SKM-1 treated with dmso at 0.1 percent for 144 hours (cell line): ENCODE results near the gene ARHGEF4.

Experiments
- DNase-seq: peaks from one replicate; lab custom pipeline; 2025; ENCODE audit not compliant: unreplicated experiment; lab: John Stamatoyannopoulos, UW

ARHGEF4 gene

GRCh38 chr2:130915149-130915548 lies 78.4 kb downstream of the ARHGEF4 start:
- DNase-seq: no peak

DNA sequence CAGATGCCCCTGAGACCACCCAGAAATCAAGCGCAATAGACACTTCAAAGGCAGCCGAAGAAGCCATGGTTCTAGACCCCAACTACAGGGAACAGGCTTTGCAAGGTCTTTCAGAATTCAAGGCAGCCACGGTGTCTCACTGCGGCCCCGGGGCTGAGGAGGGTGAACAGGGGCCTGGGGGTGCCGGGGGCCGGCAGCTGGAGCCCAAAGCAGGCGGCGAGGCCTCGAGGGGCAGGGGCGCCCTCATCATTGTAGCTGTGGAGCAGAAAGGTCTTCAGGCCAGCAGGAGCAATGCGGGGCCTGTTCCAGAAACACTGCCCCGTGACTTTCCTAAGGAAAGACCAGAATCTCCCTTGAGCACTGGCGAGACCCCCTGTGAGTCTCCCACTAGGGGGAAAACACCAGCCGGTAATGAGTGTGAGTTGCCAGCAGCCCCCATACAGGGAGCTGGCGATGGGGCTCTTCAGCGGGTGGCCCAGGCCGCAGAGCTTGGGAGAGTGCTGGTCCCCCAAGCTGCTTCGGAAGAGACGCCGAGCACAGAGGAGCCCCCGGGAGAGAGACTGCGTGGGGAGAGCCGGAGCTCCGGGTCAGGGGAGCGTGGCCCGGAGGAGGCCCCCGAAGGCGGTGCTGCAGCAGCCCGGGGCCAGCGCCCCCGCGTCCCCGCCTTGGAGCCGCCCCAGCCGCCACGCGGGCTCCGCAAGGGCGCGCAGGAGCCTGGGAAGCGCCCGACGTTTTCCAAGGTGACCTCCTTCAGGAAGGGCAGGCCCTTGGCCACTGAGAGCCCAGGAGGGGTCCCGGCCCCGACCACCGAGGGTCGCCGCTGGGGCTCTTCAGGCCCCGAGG lies 79.1 kb downstream of the ARHGEF4 start:
- DNase-seq: no peak

DNA sequence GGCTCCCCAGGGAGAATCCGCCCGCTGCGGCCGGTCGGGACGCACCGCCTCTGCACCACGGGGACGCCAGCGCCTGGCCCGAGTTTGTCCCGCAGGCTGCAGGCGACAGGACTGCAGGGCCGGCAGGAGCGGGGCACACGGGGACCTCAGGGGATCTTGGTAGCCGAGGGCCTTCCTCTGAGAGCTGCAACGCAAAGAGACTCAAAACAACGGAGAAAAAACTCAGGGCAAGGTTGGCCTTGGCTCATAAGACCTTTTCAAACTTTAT lies 79.7 kb downstream of the ARHGEF4 start:
- DNase-seq: no peak

DNA sequence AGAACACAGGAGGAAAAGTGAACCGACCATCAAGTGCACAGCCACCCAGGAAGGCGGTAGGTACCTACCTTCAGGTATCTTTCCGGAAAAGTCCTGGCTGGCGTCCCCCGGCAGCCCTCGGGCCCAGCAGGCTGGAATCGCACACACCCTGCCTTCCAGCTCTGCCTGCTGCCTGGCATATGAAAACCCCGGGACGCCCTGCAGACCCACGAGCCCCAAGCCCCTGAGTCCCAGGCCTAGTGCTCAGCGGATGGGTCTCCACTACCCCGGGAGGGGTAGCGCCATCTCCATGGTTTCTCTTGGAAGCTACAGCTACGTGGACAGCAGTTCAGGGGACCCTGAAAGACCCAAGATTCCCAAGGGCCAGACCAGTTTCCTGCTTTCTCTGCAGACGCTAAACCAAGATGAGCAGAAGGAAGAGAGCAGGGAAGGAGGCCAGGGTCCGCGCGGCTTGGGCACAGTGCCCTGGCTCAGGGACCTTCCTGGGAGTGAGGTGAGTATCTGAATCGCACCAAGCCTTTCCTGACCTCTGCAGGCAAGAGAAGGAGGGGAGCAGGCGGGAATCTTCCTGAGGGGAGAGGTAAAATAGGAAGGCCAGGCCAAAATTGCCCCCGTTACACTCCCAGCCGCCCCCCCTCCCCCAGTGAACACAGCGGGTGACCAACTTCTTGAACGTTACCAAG lies 80.4 kb downstream of the ARHGEF4 start:
- DNase-seq: no peak

GRCh38 chr2:130918393-130918792 lies 81.7 kb downstream of the ARHGEF4 start:
- DNase-seq: no peak

DNA sequence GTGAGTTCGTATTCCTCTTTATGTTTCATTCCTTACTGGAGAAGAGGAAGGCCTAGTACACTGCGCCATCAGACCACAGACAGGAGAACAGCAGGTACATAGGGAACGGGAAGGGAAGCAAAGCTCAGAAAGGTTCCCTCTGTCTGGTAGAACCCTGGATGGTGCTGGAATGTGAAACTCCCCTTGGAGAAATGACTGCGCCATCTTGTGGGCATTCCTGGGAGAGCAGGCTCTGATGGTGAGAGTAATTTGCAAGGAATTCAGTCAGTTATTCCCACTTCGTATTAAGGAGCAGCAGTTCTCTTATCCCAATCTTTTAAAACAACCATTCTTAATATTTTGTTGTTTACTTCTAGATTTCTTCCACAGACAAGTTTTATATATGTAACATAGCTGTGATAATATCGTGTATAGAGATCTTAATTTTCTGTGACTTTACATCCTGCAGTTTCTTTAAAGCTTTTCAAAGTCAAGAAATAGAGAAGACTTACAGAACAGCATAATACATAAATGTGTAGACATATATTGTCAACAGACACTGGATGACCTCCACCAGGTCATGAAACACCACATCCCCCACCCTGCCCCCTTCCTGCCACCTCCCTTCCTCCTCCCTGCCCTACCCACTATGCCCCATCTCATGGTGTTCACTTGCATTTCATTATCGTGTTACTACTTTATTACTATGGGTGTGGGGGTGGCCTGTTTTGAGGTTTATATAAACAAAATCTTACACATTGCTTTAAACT lies 83.9 kb downstream of the ARHGEF4 start:
- DNase-seq: peak; percentile 37

- no peak for DNase-seq
Observed at GRCh38 chr2:130921164-130921476, 84.4 kb downstream of the ARHGEF4 start.

DNA sequence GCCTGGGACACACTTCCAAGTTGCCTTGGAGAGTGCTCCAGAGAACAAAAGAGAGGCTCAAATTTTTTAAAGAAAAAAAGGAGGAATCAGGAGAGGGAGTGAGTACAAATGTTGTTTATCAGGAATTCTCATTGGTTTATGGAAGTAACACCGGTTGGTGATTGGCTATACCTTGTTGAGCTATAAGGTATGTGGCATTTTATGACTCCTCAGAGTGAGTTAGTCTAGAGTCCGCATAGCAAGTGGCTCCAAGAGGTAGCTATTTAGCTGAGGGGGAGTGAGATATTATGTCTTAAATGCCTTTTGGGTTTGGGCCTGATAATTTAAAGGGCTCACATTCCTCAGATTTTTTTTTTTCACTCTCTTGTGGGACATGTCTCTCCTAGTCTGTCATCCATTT lies 85.7 kb downstream of the ARHGEF4 start:
- DNase-seq: no peak

DNA sequence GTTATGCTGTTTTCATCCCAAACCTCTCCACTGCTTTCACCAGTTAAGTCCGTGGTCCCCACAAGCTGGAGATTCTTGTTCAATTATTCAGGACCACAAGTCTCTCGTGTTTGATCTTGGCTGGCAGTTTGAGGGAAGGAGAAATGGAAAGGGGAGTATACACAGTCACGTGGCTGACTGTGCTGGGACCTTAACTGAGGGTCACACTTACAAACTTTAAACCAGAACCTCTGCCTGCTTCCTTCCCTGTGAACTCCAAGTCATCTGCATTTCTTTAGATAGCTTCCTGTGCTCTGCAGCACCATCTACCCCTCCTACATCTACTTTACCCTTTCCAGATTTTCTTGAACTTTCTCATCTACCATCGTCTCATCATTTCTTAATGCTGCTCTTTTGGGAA lies 91.7 kb downstream of the ARHGEF4 start:
- DNase-seq: no peak

DNA sequence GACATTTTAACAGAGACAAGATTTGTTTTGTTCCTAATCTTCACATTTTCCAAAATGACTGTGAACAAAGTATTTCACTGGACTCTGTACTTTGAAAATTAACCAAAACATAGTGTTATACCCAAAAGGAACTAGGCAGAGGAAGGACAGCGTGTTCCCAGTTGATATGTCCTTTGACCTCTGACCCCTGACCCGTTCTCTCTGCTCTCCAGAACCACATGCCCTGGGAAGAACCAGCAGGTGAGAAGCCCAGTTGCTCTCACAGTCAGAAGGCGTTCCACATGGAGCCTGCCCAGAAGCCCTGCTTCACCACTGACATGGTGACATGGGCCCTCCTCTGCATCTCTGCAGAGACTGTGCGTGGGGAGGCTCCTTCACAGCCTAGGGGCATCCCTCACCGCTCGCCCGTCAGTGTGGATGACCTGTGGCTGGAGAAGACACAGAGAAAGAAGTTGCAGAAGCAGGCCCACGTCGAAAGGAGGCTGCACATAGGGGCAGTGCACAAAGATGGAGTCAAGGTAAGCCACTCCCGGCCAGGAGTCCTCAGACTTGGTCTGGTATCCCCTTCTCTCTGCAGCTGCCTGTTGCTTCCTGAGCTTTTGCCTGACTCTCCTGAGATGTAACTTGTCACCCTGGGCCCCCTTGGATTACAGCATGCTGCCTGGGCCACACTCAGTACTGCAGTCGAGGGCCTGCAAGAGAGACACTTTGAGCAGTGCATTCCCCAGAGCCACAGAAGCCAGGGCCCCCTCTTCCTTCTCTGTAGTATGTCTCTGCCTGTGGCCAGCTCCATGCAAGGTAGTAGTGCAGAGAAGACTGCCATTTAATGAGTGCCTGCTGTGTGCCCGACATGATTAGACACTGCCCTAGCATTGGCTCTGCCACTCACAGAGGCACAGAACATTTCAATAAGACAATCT lies 94.3 kb downstream of the ARHGEF4 start:
- DNase-seq: no peak

DNA sequence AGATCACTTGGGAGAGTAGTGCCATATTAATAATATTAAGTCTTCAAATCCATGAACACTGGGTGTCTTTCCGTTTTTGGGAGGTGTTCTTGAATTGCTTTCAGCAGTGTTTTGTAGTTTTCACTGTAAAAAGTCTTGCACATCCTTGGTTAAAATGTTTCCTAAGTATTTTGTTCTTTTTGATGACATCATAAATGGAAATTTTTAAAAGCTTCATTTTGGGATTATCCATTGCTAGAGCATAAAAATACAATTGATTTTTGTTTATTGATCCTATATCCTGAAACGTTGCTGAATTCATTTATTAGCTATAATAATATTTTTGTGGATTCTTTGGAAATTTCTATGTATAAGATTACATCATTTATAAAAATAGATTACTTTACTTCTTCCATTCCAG lies 96.8 kb downstream of the ARHGEF4 start:
- no peak for DNase-seq

DNA sequence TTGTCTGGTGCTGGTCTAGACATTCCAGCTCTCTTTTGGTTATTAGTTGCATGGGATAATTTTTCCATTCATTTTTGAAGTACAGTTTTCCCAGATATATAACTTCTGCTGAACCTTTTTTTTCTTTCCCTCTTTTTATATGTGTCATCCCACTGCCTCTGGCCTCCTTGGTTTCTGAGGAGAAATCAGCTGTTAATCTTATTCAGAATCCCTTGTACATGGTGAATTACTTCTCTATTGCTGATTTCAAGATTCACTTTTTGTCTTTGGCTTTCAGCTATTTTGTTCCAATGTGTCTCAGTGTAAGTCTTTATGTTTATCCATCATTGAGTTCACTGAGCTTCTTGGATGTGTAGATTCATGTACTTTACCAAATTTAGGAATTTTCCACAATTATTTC lies 99.7 kb downstream of the ARHGEF4 start:
- DNase-seq: no peak

- DNase-seq: no peak
Observed at GRCh38 chr2:130947967-130948366, 111.3 kb downstream of the ARHGEF4 start.

GRCh38 chr2:130949954-130950353 lies 113.2 kb downstream of the ARHGEF4 start:
- no peak for DNase-seq

DNA sequence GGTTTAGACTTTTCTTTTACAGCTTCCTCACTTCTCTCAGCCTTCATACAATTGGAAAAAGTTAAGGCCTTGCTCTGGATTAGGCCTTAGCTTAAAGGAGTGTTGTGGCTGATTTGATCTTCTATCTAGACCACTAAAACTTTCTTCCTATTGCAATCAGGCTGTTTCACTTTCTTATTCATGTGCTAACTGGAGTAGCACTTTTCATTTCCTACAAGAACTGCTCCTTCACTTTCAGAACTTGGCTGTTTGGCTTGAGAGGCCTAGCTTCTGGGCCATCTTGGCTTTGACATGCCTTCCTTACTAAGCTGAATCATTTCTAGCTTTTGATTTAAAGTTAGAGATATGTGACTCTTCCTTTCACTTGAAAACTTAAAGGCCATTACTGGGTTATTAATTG lies 114.3 kb downstream of the ARHGEF4 start:
- no peak for DNase-seq

DNA sequence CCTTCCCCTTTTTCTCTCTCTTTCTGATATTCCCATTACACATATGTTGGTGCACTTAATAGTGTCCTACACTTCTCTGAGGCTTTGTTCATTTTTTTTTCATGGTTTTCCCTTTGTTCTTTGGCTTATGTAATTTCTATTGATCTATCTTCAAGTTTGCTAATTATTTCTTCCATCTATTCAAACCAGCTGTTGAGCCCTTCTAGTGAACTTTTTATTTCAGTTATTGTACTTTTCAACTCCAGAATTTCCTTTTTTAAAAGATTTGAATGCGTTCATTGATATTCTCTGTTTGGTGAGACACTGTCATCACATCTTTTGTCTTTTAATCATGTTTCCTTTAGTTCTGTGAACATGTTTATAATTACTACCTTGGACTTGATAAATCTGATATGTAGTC lies 118.2 kb downstream of the ARHGEF4 start:
- DNase-seq: no peak

DNA sequence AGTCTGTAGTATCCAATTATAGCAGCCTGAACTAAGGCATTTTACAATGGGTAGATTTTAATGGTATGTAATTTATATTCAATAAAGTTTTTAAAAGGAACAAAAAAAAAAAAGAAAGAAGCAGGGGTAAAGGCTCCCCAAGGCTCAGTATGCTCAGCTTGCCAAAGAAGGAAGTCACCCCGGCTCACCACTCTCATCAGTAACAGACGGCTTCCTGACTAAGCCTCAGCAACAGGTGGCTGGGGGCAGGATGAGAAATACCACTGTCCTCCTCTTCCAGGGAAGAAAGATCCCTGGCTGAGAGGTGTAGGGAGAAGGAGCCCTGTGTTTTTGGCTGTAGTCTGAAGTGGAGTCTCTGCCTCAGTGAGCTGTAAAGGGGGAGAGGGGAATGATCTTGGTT lies 121.2 kb downstream of the ARHGEF4 start:
- DNase-seq: peak; percentile 7

- no peak for DNase-seq
Observed at GRCh38 chr2:130963196-130963848, 126.6 kb downstream of the ARHGEF4 start.

DNA sequence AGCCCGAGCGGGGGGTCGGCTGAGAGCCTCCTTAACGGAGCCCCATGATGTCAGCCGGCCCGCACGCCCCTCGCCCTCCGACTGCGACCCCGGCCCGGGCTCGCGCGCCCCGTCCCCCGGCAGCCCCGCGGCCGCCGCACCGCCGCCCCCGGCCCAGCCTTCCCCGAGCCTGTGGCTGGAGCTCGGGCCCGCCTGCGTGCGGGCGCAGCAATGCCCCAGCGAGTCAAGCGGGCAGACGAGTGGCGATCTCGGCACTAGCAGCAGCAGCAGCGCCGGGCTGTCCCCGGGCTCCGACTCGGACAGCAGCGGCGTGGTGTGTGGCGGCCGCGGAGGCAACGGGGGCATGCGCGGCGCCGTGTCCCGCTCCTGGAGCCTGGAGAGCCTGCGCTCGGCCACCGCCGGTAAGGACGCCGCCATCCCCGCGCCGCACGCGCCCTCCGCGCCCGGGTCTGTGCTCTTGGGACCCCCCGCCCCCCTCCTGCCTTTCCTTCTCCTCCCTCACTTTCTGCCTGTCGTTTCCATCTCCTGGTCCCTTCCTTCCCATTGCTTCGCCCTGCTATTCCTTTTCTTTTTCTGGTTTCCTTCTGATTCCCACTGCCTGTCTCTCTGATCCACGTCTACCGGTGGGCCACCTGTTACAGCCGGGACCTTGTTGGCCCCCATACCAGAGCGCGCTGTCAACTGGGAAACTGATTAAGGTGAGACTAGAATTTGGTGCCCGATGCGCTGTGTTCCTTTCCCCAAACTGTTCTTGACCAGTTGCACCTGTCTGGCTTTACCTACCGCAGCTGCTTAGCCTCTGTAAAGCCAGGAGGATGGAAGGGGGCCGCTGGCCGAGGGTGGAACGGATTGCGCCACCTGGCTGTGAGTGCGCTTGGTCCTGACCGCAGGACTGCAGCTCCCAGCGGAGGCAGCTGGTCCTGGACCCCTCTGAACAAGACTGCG lies 127.4 kb downstream of the ARHGEF4 start:
- DNase-seq: no peak

DNA sequence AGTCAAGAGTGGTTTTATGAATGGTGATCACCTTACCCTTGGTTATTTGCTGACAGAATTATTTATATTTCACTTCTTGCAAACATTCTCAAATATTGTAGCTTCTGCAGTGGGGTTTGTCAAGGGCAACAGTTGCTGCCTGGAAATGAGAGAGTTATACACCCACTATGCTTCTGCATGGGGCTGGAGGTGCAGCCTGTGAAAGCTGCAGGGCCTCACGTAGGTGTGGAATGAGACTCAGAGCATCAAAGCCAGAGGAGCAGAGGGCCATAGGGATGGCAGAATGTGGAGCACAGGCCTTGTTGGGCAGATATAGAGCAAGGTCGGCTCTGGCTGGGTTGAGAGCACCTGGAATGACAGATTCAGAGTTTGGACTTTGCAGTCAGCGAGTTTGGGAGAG lies 128.2 kb downstream of the ARHGEF4 start:
- DNase-seq: no peak
